H4 (cell line): Measurements from ENCODE around the gene BMAL2. TPM values are rescaled to one million over a fixed set of nuclear protein-coding genes. Genes with fewer than 3 reads are reported as not detected.

Source experiments
- DNase-seq: peaks from one replicate; pipeline ENCODE4 v3.0.0-alpha.2; 2015; ENCODE audit warnings: low spot score
- total RNA-seq: library from RNA; depleted of rRNA; stranded (reverse); fragments of >200 nt; shearing (Covaris generic); gene quantifications from 2 replicates; pipeline ENCODE4 v1.2.3, GENCODE V29; 2014; rRNA removed

Gene BMAL2
- total RNA-seq, 1 experiment from 2014 or later: 10.7 TPM

GRCh38 chr12:27359578-27360340, 27.1 kb downstream of the BMAL2 start:
- DNase-seq: no peak

GRCh38 chr12:27361372-27361771, 28.7 kb downstream of the BMAL2 start:
- DNase-seq: no peak

GRCh38 chr12:27366621-27367020, 34.0 kb downstream of the BMAL2 start:
- DNase-seq: no peak

- no peak for DNase-seq
Measured at GRCh38 chr12:27367078-27367477, 34.4 kb downstream of the BMAL2 start.

- DNase-seq: no peak
Measured at GRCh38 chr12:27382171-27382795, 49.6 kb downstream of the BMAL2 start.

Other genes with a start within 250 kb of the BMAL2 start
- gene STK38L, start 88.5 kb upstream of the BMAL2 start, total RNA-seq: 14.7 and 22.7 TPM in 2 replicates
- 0.33 TPM in 1 of 2 replicates, not detected in the other for gene SMCO2, start 113.9 kb downstream of the BMAL2 start, total RNA-seq
- 15.4 and 15.9 TPM in 2 replicates for gene PPFIBP1, start 191.4 kb downstream of the BMAL2 start, total RNA-seq